Progenitor cell of endocrine pancreas (in vitro differentiated cells): ENCODE data around the gene SMKR1. TPM values are rescaled to one million over a fixed set of nuclear protein-coding genes. Genes with fewer than 3 reads are reported as not detected.

Experiments
- DNase-seq: peaks from one replicate; pipeline ENCODE4 v3.0.0; 2021; ENCODE audit warnings: low spot score; ENCODE audit not compliant: unreplicated experiment
- H3K27ac Mint-ChIP-seq: 2 replicates; pipeline ENCODE4 v1.8.0; 2021; ENCODE audit warnings: mild to moderate bottlenecking, moderate library complexity, mixed read lengths
- H3K27me3 Mint-ChIP-seq: 2 replicates; pipeline ENCODE4 v1.8.0; 2021; ENCODE audit warnings: mixed read lengths
- H3K36me3 Mint-ChIP-seq: 2 replicates; pipeline ENCODE4 v1.8.0; 2022; ENCODE audit warnings: mixed read lengths; ENCODE audit not compliant: insufficient read depth
- H3K4me1 Mint-ChIP-seq: 2 replicates; pipeline ENCODE4 v1.8.0; 2021; ENCODE audit warnings: low read depth, mixed read lengths
- H3K4me3 Mint-ChIP-seq: 2 replicates; pipeline ENCODE4 v1.8.0; 2021; ENCODE audit warnings: low read depth, mild to moderate bottlenecking, moderate library complexity, mixed read lengths
- H3K9me3 Mint-ChIP-seq: 2 replicates; pipeline ENCODE4 v1.8.0; 2021; ENCODE audit warnings: low read depth, mixed read lengths
- total RNA-seq: library from RNA; stranded (reverse); gene quantifications from 2 replicates; pipeline ENCODE4 v1.2.1, GENCODE V29; 2021
- TF ChIP-seq, protein P1 (sequence below): fragments of 200-600 bp; sonication (generic); IDR thresholded peaks from one replicate; pipeline ENCODE4 v1.5.0; 2021; ENCODE audit warnings: antibody characterized with exemption, mild to moderate bottlenecking; ENCODE audit not compliant: unreplicated experiment

SMKR1 gene
- total RNA-seq, 1 donor from 2014 or later = 2.3 TPM

DNA sequence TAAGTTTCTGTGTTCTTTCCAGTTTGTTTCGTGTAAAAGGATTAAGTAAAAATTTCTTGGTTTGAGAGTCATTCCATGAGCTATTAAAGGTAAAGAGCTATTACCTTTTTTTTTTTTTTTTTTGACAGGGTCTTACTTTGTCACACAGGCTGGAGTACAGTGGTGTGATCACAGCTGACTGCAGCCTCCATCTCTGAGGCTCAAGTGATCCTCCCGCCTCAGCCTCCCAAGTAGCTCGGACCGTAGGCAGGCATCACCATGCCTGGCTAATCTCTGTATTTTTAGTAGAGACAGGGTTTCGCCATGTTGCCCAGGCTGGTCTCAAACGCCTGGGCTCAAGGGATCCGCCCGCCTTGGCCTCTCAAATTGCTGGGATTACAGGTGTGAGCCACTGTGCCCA lies 1.4 kb downstream of the SMKR1 start:
- peaks cover 33% of the 10 kb centered on the region for H3K27me3 Mint-ChIP-seq
- peaks cover 3% of the 10 kb centered on the region for H3K4me1 Mint-ChIP-seq
- no peaks in the 10 kb centered on the region for H3K9me3 Mint-ChIP-seq
- peak overlapping the region; percentile 74 for H3K4me3 Mint-ChIP-seq
- H3K36me3 Mint-ChIP-seq = no peaks in the 10 kb centered on the region
- no peak overlapping the region for H3K27ac Mint-ChIP-seq
- TF ChIP-seq, protein P1, sequence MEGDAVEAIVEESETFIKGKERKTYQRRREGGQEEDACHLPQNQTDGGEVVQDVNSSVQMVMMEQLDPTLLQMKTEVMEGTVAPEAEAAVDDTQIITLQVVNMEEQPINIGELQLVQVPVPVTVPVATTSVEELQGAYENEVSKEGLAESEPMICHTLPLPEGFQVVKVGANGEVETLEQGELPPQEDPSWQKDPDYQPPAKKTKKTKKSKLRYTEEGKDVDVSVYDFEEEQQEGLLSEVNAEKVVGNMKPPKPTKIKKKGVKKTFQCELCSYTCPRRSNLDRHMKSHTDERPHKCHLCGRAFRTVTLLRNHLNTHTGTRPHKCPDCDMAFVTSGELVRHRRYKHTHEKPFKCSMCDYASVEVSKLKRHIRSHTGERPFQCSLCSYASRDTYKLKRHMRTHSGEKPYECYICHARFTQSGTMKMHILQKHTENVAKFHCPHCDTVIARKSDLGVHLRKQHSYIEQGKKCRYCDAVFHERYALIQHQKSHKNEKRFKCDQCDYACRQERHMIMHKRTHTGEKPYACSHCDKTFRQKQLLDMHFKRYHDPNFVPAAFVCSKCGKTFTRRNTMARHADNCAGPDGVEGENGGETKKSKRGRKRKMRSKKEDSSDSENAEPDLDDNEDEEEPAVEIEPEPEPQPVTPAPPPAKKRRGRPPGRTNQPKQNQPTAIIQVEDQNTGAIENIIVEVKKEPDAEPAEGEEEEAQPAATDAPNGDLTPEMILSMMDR = no peak
- no peak for DNase-seq

DNA sequence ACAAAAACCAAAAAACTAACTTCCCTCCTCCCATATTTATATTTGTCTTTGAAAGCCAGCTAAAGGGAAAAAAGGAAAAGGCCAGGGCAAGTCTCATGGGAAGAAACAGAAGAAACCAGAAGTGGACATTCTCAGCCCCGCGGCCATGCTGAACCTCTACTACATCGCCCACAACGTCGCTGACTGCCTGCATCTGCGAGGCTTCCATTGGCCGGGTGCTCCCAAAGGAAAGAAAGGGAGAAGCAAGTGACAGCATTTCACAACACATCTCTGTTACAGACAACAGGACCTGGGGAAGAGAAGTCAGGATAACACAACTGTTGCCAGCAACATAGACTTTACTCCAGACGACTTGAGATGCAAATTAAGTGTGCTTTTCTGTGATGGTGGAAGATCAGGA lies 9.9 kb downstream of the SMKR1 start:
- H3K27ac Mint-ChIP-seq = no peak overlapping the region
- no peak for DNase-seq
- TF ChIP-seq, protein P1 = no peak
- no peaks in the 10 kb centered on the region for H3K9me3 Mint-ChIP-seq
- no peak overlapping the region for H3K4me3 Mint-ChIP-seq
- peaks cover 4% of the 10 kb centered on the region for H3K27me3 Mint-ChIP-seq
- H3K36me3 Mint-ChIP-seq = no peaks in the 10 kb centered on the region
- H3K4me1 Mint-ChIP-seq = no peaks in the 10 kb centered on the region

DNA sequence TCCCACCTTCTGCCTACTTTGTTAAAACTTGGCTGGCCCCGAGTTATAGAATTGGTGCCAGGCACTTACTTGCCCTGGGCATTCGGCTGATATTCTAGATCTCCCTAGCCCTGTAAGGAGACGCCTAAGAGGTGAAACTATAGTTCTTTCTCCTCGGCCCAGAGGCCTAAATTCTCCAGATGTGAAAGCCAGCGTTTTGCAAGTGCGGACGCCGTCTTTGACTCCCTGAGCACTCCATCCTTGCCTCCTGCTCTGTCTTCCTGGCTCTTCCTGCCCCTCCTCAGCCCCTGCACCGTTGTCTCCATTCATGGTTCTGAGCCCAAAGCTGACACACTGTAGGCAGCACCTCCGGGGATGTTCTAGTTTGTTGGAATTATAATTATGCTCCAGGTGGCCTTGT lies 11.2 kb downstream of the SMKR1 start:
- Mint-ChIP-seq H3K4me3 (no peak overlapping the region), H3K9me3 (no peaks in the 10 kb centered on the region), H3K27me3 (peaks cover 8% of the 10 kb centered on the region), H3K27ac (no peak overlapping the region), H3K4me1 (no peaks in the 10 kb centered on the region), H3K36me3 (no peaks in the 10 kb centered on the region)
- DNase-seq = no peak
- TF ChIP-seq, protein P1 = no peak

DNA sequence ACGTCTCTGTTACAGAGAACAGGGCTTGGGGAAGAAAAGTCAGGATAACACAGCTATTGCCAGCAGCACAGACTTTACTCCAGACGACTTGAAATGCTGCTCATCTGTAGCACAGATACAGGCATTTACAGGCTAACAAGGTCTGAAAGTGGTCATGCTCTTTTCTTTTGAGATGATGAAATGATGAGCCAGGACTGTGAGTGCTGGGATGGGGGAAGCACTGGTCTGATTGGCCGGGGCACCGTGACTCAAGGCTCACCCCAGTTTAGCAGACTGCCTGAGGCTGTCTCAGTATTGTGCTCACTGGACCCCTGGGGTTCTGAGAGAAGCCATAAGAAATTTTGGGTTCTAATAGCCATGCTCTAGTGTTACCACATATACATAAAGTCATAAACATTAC lies 12.4 kb downstream of the SMKR1 start:
- no peak overlapping the region for H3K4me3 Mint-ChIP-seq
- H3K36me3 Mint-ChIP-seq = no peaks in the 10 kb centered on the region
- no peaks in the 10 kb centered on the region for H3K4me1 Mint-ChIP-seq
- TF ChIP-seq, protein P1 = no peak
- H3K9me3 Mint-ChIP-seq = no peaks in the 10 kb centered on the region
- H3K27ac Mint-ChIP-seq = no peak overlapping the region
- peaks cover 9% of the 10 kb centered on the region for H3K27me3 Mint-ChIP-seq
- DNase-seq = no peak

DNA sequence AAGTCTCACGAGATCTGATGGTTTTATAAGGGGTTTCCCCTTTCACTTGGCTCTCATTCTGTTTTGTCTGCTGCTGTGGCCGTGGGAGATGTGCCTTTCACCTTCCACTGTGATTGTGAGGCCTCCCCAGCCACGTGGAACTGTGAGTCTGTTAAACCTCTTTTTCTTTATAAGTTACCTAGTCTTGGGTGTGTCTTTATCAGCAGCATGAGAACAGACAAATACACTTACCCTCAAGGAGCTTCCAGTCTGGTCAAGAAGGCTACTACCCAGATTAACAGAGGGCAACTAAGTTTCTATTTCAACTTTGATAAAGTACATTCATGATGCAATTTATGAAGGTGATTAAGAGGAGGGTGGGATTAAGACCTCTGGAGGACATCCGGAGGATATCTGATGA lies 13.1 kb downstream of the SMKR1 start:
- Mint-ChIP-seq H3K4me3 (no peak overlapping the region), H3K9me3 (no peaks in the 10 kb centered on the region), H3K27ac (no peak overlapping the region), H3K27me3 (peaks cover 13% of the 10 kb centered on the region), H3K4me1 (no peaks in the 10 kb centered on the region), H3K36me3 (no peaks in the 10 kb centered on the region)
- TF ChIP-seq, protein P1 = no peak
- DNase-seq = no peak
